ENCODE measurements around the gene SLC23A3.
"Not testable (repeated sequence)": the region's sequence is repeated elsewhere in the genome, so short reads cannot be mapped to it uniquely, and the experiment has no call there.

DNA sequence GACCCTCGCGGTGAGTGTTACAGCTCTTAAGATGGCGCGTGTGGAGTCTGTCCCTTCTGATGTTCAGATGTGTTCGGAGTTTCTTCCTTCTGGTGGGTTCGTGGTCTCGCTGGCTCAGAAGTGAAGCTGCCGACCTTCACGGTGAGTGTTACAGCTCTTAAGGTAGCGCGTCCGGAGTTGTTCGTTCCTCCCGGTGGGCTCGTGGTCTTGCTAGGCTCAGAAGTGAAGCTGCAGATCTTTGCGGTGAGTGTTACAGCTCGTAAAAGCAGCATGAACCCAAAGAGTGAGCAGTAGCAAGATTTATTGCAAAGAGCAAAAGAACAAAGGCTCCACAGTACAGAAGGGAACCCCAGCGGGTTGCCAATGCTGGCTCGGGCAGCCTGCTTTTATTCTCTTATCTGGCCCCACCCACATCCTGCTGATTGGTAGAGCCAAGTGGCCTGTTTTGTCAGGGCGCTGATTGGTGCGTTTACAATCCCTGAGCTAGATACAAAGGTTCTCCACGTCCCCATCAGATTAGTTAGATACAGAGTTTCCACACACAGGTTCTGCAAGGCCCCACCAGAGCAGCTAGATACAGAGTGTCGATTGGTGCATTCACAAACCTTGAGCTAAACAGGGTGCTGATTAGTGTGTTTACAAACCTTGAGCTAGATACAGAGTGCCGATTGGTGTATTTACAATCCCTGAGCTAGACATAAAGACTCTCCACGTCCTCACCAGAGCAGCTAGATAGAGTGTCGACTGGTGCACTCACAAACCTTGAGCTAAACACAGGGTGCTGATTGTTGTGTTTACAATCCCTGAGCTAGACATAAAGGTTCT, 30.9 kb upstream of the SLC23A3 start:
- TF ChIP-seq, protein P1, sequence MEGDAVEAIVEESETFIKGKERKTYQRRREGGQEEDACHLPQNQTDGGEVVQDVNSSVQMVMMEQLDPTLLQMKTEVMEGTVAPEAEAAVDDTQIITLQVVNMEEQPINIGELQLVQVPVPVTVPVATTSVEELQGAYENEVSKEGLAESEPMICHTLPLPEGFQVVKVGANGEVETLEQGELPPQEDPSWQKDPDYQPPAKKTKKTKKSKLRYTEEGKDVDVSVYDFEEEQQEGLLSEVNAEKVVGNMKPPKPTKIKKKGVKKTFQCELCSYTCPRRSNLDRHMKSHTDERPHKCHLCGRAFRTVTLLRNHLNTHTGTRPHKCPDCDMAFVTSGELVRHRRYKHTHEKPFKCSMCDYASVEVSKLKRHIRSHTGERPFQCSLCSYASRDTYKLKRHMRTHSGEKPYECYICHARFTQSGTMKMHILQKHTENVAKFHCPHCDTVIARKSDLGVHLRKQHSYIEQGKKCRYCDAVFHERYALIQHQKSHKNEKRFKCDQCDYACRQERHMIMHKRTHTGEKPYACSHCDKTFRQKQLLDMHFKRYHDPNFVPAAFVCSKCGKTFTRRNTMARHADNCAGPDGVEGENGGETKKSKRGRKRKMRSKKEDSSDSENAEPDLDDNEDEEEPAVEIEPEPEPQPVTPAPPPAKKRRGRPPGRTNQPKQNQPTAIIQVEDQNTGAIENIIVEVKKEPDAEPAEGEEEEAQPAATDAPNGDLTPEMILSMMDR (IDR thresholded peaks at IDR 0.05) = not testable (repeated sequence)
- TF ChIP-seq EP300, POLR2A (IDR thresholded peaks at IDR 0.05): not testable (repeated sequence)
